Measurements from ENCODE around the gene MAPT.

The MAPT gene

GRCh38 chr17:45847101-45847500 is 47.3 kb upstream of the MAPT start:
- H3K36me3 Mint-ChIP-seq (ENCODE audit: low read depth) = no peaks in the 10 kb centered on the region
- H3K4me1 Mint-ChIP-seq = no peaks in the 10 kb centered on the region
- peaks cover 25% of the 10 kb centered on the region for H3K27me3 Mint-ChIP-seq (ENCODE audit: low read depth)
- TF ChIP-seq CTCF (IDR thresholded peaks at IDR 0.05; ENCODE audit: unreplicated experiment in 3 of 3) = no peak
- H3K27ac Mint-ChIP-seq = no peak overlapping the region
- H3K9me3 Mint-ChIP-seq = no peaks in the 10 kb centered on the region
- no peak overlapping the region for H3K4me3 Mint-ChIP-seq

GRCh38 chr17:45847747-45848146 is 46.6 kb upstream of the MAPT start:
- Mint-ChIP-seq H3K27ac (no peak overlapping the region), H3K36me3 (ENCODE audit: low read depth) (no peaks in the 10 kb centered on the region), H3K4me3 (no peak overlapping the region), H3K4me1 (no peaks in the 10 kb centered on the region), H3K27me3 (ENCODE audit: low read depth) (peaks cover 31% of the 10 kb centered on the region), H3K9me3 (no peaks in the 10 kb centered on the region)
- TF ChIP-seq CTCF (IDR thresholded peaks at IDR 0.05; ENCODE audit: unreplicated experiment in 3 of 3) = no peak

GRCh38 chr17:45848405-45848804 is 45.9 kb upstream of the MAPT start:
- Mint-ChIP-seq H3K27ac (no peak overlapping the region), H3K9me3 (no peaks in the 10 kb centered on the region), H3K27me3 (ENCODE audit: low read depth) (peaks cover 34% of the 10 kb centered on the region), H3K36me3 (ENCODE audit: low read depth) (no peaks in the 10 kb centered on the region), H3K4me3 (no peak overlapping the region), H3K4me1 (no peaks in the 10 kb centered on the region)
- no peak for TF ChIP-seq CTCF (IDR thresholded peaks at IDR 0.05; ENCODE audit: unreplicated experiment in 3 of 3)

GRCh38 chr17:45848868-45849535 is 45.4 kb upstream of the MAPT start:
- no peak for TF ChIP-seq CTCF (IDR thresholded peaks at IDR 0.05; ENCODE audit: unreplicated experiment in 3 of 3)
- H3K4me3 Mint-ChIP-seq = no peak overlapping the region

GRCh38 chr17:45849536-45849990 is 44.8 kb upstream of the MAPT start:
- Mint-ChIP-seq H3K36me3 (ENCODE audit: low read depth) (no peaks in the 10 kb centered on the region), H3K9me3 (no peaks in the 10 kb centered on the region), H3K27me3 (ENCODE audit: low read depth) (peaks cover 39% of the 10 kb centered on the region), H3K4me3 (no peak overlapping the region), H3K27ac (no peak overlapping the region), H3K4me1 (no peaks in the 10 kb centered on the region)
- TF ChIP-seq CTCF (IDR thresholded peaks at IDR 0.05; ENCODE audit: unreplicated experiment in 3 of 3) = no peak

More at GRCh38 chr17:45848868-45849535, 45.4 kb upstream of the MAPT start:
- H3K9me3 Mint-ChIP-seq = no peaks in the 10 kb centered on the region
- H3K27me3 Mint-ChIP-seq (ENCODE audit: low read depth) = peaks cover 34% of the 10 kb centered on the region
- H3K27ac Mint-ChIP-seq = no peak overlapping the region
- H3K4me1 Mint-ChIP-seq = no peaks in the 10 kb centered on the region
- H3K36me3 Mint-ChIP-seq (ENCODE audit: low read depth) = no peaks in the 10 kb centered on the region

- Mint-ChIP-seq H3K27me3 (ENCODE audit: low read depth) (peaks cover 42% of the 10 kb centered on the region), H3K9me3 (no peaks in the 10 kb centered on the region), H3K4me3 (no peak overlapping the region), H3K36me3 (ENCODE audit: low read depth) (no peaks in the 10 kb centered on the region), H3K27ac (no peak overlapping the region), H3K4me1 (no peaks in the 10 kb centered on the region)
- TF ChIP-seq CTCF (IDR thresholded peaks at IDR 0.05; ENCODE audit: unreplicated experiment in 3 of 3) = no peak
Observed at GRCh38 chr17:45850011-45850410, 44.3 kb upstream of the MAPT start.
